Tibial artery (tissue), 4 donors: ENCODE results near the gene LGR6.

Source experiments
- DNase-seq, 2 donors: peaks; one replicate each; pipeline ENCODE4 v3.0.0-alpha.2; 2019
- H3K27ac ChIP-seq, 2 donors: fragments of 200-600 bp; sonication (generic) in 1 of 2; 1 replicate in 1 of 2; 2 replicates in 1 of 2; pipeline ENCODE4 v1.5.1; 2018 to 2019; ENCODE audit warnings: mild to moderate bottlenecking in 1 of 2
- H3K27me3 ChIP-seq, 2 donors: fragments of 200-600 bp; sonication (generic) in 1 of 2; one replicate each; pipeline versions ENCODE4 v1.5.1 to v1.6.0; 2016 to 2019
- H3K36me3 ChIP-seq, 3 donors: fragments of 200-600 bp; sonication (generic) in 2 of 3; one replicate each; pipeline ENCODE4 v1.5.1; 2016 to 2019; ENCODE audit warnings: mild to moderate bottlenecking in 2 of 3
- H3K4me1 ChIP-seq, 4 donors: fragments of 200-600 bp; sonication (generic) in 2 of 4; 1 replicate in 3 of 4; 2 replicates in 1 of 4; pipeline ENCODE4 v1.5.1; 2016 to 2019
- H3K4me3 ChIP-seq, 2 donors: fragments of 200-600 bp; sonication (generic) in 1 of 2; 1 replicate in 1 of 2; 2 replicates in 1 of 2; pipeline ENCODE4 v1.5.1; 2018 to 2019; ENCODE audit warnings: mild to moderate bottlenecking in 2 of 2
- H3K9me3 ChIP-seq, 3 donors: fragments of 200-600 bp; sonication (generic) in 1 of 3; one replicate each; pipeline ENCODE4 v1.5.1; 2016 to 2019
- intact Hi-C: fragments of 100-400 bp; cut with DNase I; formaldehyde crosslinking; loops from one replicate; pipeline ENCODE4 v1.15.0; 2023; ENCODE audit warnings: low total_unique reads
- TF ChIP-seq, protein P1 (sequence below), 2 experiments: fragments of 200-600 bp in 1 of 2; fragments of 450-650 bp in 1 of 2; IDR thresholded peaks; one replicate each; pipeline ENCODE4 v1.5.1; 2017 to 2019; ENCODE audit warnings: antibody characterized with exemption in 2 of 2, mild to moderate bottlenecking in 1 of 2, moderate library complexity in 1 of 2

The LGR6 gene

GRCh38 chr1:202161151-202162046 is 32.2 kb upstream of the LGR6 start:
- TF ChIP-seq, protein P1, sequence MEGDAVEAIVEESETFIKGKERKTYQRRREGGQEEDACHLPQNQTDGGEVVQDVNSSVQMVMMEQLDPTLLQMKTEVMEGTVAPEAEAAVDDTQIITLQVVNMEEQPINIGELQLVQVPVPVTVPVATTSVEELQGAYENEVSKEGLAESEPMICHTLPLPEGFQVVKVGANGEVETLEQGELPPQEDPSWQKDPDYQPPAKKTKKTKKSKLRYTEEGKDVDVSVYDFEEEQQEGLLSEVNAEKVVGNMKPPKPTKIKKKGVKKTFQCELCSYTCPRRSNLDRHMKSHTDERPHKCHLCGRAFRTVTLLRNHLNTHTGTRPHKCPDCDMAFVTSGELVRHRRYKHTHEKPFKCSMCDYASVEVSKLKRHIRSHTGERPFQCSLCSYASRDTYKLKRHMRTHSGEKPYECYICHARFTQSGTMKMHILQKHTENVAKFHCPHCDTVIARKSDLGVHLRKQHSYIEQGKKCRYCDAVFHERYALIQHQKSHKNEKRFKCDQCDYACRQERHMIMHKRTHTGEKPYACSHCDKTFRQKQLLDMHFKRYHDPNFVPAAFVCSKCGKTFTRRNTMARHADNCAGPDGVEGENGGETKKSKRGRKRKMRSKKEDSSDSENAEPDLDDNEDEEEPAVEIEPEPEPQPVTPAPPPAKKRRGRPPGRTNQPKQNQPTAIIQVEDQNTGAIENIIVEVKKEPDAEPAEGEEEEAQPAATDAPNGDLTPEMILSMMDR (IDR thresholded peaks at IDR 0.05) = no peak
- Histone ChIP-seq H3K9me3 (no peaks in the 10 kb centered on the region), H3K4me3 (no peak overlapping the region), H3K27me3 (no peaks in the 10 kb centered on the region), H3K27ac (no peak overlapping the region), H3K36me3 (no peaks in the 10 kb centered on the region), H3K4me1 (peaks cover 0 to 3% (median 0%) of the 10 kb centered on the region in 4 donors)
- intact Hi-C loops = no loop called here
- no peak for DNase-seq

DNA sequence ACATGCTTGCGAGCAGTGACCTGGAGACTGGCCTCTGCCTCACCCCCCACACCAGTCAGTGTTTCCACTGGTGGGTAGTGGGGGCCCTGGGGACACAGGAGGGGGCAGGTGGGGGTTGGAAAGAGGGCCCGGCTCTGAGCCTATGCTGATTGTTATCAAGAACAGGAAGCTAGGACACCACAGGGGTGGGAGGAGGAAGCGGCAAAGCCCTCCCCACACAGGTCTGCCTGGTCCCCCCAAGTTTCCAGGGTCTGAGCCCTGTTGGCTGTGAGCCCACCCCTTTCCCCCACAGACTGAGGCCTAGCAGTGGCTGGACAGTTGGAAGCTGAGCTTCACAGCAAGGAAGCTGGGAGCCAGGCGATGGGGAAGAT is 31.6 kb upstream of the LGR6 start:
- intact Hi-C loops = no loop called here

DNA sequence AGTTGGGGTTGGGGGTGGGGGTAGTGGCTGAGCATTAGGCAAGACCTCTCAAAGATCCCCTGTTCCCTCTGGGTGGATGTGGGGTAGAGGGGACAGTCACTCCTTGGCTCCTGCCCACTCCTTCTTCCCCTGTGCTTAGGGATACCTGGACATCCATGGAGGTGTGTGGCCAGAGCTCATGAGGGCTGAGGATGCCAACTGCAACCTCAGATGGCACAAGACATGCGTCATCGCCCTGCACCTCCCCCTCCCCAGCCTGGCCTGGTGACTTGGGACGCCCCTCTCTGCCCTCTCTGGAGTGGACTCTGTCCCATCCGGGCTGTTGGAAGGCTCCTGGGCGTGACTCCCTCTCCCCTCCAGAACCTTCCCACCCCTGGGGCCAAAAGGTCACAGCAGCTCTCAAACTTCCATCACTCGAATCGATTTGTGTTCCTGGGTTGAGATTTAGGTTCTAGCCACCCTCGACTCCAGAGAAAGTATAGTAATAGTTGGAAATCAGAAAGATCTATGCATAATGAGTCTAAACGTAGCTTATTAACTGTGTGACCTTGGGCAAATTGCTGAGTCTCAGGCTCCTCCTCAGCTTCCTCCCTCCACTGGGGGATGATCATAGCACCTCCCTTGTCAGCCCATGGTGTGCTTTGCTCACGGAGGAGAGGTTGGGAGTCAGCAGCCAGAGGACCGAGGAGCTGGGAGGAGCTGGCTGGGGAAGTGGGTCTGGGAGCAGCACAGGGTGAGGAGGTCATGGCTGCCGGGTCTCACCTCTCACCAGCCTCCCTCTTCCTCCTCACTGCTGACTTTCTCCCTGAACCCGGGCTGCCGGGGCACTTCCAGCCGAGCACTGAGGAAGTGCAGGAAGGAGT is 30.9 kb upstream of the LGR6 start:
- H3K4me1 ChIP-seq = peaks cover 0 to 3% (median 0%) of the 10 kb centered on the region in 4 donors
- intact Hi-C loops = no loop called here
- no peak overlapping the region for H3K4me3 ChIP-seq
- no peaks in the 10 kb centered on the region for H3K36me3 ChIP-seq
- H3K27me3 ChIP-seq = no peaks in the 10 kb centered on the region
- H3K9me3 ChIP-seq = no peaks in the 10 kb centered on the region
- TF ChIP-seq, protein P1 (IDR thresholded peaks at IDR 0.05) = no peak
- no peak for DNase-seq
- H3K27ac ChIP-seq = no peak overlapping the region

More for the DNA sequence above, 31.6 kb upstream of the LGR6 start:
- Histone ChIP-seq H3K36me3 (no peaks in the 10 kb centered on the region), H3K9me3 (no peaks in the 10 kb centered on the region), H3K4me3 (no peak overlapping the region), H3K4me1 (peaks cover 0 to 3% (median 0%) of the 10 kb centered on the region in 4 donors), H3K27me3 (no peaks in the 10 kb centered on the region), H3K27ac (no peak overlapping the region)
- no peak for DNase-seq
- TF ChIP-seq, protein P1 (IDR thresholded peaks at IDR 0.05) = no peak

DNA sequence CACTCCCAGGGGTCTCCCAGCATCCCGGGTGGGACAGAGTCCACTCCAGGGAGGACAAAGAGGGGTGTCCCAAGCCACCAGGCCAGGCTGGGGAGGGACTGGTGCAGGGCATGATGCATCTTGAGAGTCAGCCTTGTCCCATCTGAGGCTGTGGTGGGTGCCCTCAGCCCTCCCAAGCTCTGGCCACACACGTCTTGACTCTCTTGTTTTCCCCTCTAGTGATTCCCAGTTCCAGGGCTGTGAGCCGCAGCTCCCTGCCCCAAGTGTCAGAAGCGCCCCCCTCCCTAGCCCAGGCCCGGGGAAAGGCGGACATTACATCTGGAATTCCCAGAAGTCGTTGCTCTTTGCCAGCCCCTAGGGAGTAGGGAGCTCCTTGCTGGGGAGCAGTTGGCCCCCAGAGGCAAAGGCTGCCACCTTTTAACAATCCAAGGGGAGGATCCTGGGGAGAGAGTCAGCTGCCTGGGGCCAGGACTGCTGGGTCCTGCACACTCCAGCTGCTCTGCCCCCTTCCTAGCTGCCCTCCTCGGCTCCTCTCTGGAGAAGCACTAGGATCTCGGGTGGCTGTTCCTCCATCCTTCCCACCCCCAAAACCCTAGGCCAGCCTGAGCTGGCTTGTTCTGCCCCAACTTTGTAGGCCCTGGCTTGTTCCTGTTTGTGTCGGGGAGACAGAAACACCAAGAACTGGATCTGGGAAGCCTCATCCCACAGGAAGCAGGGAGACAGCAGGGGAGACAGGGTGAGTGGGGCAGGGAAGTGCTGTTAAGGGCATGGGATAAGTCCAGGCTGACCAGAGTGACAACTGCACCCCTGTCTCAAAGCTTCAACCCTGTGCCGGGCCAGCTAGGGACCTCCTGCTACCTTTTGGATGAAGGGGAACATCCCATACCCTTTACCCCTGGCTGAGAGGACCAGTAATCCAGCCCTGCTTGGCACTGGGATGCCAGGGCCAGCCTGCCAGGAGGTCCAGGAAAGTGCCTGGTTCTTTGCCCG is 30.0 kb upstream of the LGR6 start:
- H3K9me3 ChIP-seq = no peaks in the 10 kb centered on the region
- intact Hi-C loops = no loop called here
- TF ChIP-seq, protein P1 (IDR thresholded peaks at IDR 0.05) = no peak
- H3K4me1 ChIP-seq = peaks cover 0 to 3% (median 0%) of the 10 kb centered on the region in 4 donors
- no peak overlapping the region for H3K27ac ChIP-seq
- H3K4me3 ChIP-seq = no peak overlapping the region
- DNase-seq = no peak
- H3K27me3 ChIP-seq = no peaks in the 10 kb centered on the region
- no peaks in the 10 kb centered on the region for H3K36me3 ChIP-seq
